Stimulated activated CD4-positive, alpha-beta T cell treated with anti-CD3 and anti-CD28 coated beads, Interleukin-15, amount 100 ng/mL, for 48 hours (primary cell): Measurements from ENCODE around the gene CCND3.
"Not testable (repeated sequence)": the region's sequence is repeated elsewhere in the genome, so short reads cannot be mapped to it uniquely, and the experiment has no call there.

Experiments
- DNase-seq, 2 donors: peaks; one replicate each; pipeline ENCODE4 v3.0.0-alpha.2; 2020; ENCODE audit warnings: low read depth in 2 of 2

CCND3 gene

DNA sequence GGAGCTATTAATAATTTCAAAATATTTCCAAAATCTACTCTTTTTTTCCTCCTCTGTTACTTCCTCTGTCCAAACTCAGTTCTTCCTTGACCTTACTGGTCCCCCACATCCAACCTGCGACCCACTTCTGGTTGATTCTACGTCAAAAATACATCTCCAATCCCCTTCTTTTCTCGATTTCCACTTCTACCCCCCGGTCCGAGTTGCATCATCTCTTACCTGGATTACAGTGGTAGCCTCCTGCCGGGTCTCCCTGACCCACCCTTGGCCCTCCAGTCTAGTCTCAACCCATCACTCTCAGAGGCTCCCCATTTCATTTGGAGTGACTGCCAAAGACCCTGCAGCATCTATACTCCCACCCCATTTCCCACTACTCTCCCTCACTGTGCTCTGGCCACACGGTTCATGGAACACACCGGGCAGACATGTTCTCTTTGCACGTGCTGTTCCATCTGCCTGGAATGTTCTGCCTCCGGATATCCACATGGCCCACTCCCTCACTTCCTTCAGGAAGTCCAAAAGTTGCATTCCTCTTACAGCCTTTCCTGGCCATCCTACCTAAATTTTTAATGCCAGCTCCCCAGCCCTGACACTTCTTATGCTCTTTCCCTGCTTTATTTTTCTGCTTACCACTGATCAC lies 6.1 kb upstream of the CCND3 start:
- no peak for DNase-seq

DNA sequence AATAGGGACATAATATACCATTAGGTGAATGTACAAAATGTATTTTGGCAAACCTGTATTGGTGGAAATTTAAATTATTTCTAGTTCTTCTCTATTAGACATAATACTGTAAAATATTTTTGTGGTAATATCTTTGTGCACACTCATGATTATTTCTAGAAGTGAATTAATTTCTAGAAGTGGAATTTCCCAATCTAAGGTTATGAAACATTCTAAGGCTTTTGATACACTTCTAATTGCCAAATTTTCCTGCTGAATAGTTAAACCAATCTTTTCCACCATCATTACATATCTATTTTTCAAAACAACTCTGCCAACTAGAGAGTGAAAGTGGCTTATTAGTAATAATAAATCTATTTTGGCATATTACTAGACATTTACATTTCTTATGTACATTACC lies 1.8 kb upstream of the CCND3 start:
- DNase-seq, result no peak

DNA sequence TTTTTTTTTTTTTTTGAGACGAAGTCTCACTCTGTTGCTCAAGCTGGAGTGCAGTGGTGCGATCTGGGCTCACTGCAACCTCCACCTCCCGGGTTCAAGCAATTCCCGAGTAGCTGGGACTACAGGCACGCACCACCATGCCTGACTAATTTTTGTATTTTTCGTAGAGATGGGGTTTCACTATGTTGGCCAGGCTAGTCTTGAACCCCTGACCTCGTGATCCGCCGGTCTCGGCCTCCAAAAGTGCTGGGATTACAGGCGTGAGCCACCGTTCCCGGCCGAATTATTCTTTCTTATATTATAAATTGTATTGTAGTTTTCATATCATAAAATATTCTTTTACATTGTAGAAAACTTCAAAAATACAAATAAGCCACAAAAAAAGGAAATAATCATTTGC lies 1.3 kb upstream of the CCND3 start:
- not testable (repeated sequence) for DNase-seq

DNA sequence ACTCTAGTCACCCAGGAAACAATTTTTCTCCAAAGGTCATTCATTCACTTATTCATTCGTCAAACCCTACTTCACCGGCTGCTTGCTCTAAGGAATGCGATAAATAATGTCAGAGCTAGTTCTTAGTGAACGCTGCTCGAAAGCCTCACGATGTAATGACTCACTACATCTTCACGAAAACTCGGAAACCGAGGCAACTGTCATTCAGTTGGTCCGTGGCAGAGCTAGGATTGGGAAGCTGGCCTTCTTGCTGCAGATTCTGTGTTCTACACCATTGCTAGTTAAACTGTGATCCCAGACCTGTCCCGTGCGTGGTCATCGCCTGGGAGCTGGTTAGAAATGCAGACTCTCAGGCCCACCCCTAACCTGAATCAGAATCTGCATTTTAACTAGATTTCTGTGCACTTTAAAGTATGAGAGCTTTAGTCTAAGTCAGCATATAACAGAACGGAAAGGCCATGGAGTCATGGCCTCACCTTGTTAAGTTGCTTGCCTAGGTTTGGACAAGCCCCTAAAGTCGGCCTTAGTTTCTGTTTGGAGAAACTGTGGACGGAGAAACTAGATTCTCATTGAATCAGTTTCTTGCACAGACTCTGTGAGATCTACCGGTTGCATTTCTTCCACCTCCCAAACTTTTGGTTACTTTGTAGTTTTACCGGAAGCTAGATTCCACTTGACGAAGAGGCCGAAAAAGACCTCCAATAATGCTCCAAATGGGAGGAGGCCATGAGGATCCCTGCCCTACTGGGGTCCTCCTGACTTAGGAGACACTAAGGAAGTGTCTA lies 651 bp upstream of the CCND3 start:
- no peak for DNase-seq

DNA sequence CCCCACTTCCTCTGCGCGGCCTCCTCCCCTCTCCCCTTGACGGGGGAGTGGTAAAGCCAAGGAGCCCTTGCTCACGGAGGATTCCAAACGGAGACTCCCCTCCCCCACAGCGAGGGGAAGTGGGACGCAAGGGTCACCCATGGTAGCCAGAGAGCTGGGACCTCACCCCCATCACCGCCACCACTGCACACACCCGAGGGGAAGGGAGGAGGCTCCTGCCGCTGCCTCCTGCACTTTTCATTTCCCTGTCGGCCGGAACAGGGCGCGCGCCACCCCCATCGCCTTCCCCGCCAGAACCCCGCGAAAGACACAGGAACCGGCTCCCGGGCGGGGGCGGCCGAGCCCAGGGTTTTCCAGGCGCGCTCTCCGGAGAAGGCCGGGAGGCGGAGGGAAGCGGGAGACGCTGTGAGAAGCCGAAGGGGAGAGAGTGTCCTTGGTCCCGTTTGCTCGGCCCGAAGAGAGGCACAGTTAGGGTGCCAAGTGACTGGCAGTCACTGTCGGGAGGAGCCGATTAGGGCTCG lies 789 bp downstream of the CCND3 start:
- DNase-seq, result no peak

DNA sequence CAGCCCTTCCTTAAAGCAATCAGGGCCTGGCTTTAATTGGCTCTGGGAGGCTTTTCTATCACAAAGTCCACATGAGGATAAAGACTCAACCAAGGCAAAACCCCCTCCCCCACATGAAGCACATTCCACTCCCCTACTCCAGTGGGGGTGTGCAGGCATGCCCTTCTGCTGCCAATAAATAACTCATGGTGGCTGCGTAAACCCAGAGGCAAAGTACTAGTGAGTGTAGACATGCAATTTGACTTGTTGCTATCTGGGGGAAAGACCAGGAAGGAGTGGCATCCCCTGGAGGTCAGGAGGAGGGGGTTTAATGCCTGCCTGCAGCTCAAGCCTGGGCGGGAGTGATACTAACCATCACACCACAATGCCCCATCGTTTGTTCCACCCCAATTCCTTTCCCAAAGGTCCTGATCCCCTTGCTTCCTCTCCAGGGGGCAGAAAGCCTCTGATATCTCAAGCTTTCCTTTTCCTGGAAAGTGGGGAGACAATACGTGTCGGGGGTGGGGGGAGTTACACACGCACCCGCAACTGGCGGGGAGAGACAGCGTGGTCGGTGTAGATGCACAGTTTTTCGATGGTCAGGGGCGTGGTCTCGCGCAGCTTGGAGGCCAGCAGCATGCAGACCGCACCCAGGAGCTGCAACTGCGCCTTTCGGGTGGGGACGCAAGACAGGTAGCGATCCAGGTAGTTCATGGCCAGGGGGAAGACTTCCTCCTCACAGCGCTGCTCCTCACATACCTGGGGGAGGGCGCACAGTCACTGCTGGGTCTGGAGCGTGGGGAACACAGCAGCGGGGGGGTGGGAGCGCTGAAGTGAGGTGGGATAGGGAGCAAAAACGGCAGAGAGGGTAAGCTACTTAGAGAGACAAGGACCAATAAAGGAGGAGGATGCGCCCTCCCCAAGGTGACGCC lies 1.5 kb downstream of the CCND3 start:
- no peak for DNase-seq

DNA sequence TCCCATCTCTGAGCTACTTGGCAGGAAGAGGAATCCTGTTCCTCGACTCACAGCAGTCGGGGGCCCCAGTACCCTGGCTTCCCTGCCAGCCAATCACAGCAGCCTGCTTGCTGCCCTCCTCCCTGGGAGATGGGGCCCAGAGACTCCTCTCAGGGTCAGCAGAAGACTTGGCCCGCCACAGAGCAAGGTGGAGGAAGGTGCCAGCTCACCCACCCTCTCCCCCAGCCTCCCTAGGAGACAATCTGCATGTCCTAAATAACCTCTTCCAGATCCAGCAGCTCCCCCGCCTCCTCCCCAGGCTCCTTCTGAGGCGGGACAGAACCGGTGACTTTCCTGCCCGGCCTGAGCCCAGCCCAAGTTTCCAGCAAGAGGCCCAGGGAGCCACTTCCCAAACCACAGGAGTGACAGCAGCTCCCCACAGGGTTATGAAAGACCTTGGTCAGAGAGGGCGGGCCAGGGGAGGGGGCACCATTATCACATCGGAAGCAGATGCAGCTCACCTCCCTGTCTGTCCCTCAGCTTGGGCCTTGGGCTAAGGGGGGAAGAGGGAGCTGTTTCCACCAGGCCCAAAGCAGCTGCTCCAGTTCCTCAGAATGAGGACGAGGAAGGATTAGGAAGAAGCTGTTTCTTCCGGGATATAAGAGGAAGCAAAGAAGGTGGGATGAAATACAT lies 2.3 kb downstream of the CCND3 start:
- no peak for DNase-seq

DNA sequence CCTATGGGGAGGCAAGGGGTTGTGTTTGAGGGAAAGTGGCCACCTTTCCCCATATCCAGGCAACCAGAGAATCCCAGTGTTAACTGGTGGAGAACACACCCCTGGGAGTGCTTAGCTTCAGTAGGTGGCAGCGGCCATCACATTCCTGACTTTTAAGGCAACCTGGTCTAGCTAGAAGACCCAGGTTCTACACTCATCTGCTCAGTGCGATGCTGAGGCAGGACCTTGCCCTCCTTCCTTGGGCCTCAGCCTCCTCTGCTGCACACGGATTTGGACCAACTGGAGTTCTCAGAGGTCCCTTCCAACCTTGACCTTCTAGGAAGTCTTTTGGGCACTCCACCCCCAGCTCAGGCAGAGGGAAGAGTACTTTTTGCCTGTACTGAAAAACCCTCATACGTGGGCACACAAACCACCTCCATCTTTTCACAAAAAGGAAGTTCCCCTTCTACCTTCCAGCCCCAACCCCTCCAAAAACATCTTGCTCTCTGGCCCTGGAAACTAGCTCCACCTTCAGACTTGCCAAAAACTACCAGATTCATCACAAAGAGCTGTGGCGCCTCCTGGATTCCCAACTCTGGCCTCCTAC lies 2.9 kb downstream of the CCND3 start:
- no peak for DNase-seq

DNA sequence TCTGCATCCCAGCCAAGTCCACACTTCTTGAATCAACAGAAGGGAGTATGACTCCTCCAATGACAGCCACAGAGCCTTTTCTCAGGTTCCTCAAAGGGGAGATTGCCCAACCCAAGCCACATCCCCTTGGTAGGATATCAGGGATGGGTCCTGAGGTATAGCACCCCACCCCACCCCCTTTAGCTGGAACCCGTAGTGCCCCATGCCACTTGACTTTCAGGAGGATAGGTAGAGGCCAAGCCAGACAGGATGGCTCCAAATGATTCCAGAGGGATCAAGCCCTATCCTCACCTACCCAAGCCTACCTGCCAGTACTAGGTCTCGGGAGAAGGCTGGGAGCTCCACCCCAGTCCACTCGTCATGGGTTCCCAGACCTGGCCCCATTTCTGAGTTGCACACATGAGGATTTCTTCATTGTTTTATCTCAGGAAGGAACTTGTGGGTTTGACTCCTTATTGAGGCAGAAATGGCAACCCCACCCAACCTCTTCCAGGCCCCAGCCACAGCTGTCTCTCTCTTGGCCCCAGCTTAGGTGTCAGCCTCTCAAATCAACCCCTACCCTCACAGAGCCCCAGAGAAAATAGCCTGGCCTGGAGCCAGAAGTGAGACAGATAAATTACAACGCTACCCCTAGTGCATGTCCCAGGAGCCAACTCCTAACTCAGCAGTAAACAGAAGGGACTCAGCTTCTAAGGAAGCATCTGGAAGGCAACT lies 3.6 kb downstream of the CCND3 start:
- no peak for DNase-seq

DNA sequence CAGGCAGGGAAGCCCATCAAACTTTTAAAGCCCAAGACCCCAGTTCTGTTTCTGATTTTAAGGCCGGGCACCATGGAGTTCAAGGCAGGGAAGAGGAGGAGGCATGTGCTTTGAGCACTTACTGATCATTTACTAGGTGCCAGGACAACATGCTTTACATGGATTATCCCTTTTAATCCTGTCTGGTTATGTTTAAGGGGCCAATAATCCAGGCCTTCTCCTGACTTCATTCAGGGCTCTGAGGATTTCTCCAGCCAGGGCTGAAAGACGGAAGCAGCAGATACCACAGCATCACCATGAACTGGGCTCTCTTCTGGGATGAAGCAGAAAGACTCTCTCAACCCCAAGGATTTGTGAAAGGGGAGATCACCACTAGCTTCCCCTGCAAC lies 4.1 kb downstream of the CCND3 start:
- no peak for DNase-seq

DNA sequence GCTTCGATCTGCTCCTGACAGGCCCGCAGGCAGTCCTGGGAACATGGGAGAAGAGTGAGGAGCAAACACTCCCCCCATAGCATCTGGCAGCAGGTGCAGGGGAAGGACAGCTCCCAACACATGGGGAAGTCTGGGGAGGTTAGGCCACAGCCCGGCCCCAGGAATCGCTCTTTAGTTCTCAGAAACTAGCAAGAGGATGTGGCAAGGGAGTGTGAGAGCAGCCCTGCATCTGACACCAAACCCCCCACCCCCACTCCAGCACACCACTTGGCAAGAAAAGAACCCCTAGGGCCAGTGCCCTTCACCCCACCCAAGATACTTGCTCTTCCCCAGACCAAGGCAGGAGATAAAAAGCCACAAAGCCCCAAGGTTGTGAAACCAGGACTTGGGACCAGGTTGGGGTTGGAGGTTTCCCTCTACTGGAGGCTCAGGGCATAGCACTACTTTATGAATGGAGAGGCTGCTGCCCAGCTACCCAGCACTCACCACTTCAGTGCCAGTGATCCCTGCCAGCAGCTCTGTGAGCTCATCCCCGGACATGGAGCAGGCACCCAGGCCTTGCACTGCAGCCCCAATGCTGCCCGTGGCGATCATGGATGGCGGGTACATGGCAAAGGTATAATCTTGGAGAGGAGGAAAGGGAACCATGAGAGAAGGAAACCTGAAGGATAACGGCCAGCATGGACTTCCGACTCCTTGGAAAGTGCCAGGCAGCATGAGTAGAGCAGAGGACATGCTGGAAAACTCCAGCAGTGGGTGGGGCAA lies 5.4 kb downstream of the CCND3 start:
- DNase-seq, result peak; percentile 58 to 64

DNA sequence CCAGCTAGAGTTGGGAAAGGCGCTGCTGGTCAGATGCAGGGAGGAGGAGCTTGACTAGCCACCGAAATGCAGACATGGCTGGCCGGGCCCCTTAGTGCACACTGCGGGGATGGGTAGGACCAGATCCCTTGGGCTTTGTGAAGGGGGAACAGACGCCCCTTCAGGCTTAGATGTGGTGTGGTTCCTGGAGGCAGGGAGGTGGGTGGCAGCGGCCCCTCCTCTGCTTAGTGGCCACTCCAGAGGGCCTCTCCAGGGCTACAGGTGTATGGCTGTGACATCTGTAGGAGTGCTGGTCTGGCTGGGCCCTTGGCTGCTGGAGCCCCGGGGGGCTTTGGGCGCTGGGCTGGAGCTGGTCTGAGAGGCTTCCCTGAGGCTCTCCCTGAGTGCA lies 5.9 kb downstream of the CCND3 start:
- no peak for DNase-seq

DNA sequence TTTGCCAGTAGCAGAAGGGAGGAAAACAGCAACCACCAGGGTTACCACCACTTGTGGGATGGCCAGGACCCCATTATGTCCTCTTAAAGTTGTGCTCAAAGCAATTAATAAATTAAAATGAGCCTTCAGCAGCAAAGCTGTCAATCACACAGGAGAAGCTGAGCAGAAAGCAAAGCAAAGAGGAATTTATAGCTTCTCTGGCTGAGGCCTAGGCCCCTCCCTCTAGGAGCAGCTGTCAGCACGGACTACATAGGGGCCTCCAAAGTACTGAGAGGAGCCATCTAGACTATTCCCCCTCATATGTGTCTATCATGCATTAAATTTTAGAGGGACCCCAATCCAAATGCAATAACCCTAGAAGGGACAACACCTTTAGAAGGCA lies 6.4 kb downstream of the CCND3 start:
- DNase-seq, result no peak

DNA sequence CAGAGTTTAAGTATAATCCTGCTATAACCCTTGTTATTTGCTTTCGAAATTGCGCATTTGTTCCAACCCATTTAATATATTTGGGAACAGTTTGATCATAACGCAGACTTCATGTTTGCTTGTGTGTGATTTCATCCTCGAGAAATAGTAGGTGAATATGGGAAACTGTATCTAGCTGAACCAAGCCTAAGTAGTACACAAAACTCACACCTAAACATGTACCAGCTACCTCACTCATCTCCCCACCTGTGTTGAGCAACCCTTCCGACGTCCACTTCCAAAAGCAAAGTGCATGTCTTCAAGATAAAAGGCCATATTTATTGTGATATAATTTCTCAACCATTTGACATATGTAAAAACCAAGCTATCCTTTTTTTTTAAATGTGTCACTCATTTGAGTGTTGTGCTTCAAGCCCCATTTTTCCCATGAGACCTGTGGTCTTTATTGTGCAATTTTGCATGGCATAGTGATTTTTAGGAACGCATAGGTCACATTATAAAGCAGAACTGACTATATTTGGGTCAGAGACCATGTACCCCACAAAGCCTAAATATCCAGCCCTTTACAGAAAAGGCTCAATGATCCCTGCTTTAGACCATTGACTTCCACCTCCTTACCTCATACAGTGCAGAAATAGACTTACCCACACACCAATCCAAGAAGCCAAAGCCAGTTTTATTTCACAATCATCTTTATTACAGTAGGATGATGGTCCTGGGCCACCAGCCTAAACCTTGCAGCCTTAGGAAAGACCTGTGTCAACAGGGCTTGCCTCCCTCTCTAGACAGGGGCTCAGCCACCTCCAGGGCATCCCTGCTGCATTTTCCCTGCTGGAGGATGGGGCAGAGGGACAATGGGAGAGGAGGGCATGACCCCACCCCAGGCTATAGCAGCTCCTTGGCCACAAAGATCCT lies 7.1 kb downstream of the CCND3 start:
- DNase-seq, result no peak

DNA sequence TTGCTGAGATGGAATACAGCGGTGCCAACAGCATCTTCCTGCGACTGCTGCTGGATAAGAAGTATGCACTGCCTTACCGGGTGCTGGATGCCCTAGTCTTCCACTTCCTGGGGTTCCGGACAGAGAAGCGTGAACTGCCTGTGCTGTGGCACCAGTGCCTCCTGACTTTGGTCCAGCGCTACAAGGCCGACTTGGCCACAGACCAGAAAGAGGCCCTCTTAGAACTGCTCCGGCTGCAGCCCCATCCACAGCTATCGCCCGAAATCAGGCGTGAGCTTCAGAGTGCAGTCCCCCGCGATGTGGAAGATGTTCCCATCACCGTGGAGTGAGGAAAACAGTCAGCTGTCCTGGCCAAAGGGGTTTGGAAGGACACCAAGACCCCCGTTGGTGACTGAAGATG lies 9.2 kb downstream of the CCND3 start:
- DNase-seq, result no peak

DNA sequence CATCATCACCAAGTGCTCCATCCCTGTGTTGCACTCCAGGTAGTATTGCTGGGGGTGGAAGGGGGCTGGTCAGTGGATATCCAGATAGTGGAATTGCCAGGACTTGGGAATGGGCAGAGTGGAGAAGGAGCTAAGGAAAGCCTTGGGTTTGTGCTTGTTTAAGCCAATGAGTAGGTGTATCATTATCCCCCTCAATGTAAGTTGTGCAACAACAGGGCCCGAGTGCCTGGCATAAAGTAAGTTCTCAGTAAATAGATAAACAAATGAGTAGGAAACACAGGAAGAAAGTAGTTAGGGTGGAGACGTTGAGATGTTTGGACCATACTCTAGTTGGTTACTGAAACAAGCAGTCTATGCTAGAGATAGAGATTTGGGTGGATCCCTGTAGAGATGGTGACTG lies 9.8 kb downstream of the CCND3 start:
- no peak for DNase-seq

DNA sequence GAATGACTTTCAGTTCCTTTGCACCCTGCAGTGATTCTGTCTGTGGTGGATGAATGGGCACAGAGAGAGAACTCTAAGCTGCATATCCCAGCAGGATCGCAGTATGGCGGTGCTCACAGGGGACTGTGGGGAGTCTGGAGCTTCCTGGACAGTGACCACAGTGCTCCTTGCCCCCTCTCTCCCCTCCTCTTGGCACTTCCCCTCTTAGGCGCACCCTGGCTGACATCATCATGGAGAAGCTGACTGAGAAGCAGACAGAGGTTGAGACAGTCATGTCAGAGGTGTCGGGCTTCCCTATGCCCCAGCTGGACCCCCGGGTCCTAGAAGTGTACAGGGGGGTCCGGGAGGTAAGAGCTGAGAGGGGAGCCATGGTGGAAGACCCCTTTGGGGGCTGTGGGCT lies 11.7 kb downstream of the CCND3 start:
- DNase-seq, result no peak

DNA sequence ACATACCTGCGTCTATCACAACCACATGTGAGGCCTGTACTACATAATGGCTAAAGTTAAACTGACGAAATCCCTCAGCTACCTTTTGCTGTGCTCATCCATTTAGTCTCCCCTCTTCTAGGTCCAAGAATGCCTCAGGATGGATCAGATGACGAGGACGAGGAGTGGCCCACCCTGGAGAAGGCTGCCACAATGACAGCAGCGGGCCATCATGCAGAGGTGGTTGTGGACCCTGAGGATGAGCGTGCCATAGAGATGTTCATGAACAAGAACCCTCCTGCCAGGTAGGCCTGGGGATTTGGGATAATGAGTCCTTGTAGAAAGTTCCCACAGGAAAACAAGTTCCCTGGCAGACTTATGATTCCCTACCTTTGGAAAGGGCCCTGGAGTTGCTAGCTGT lies 14.4 kb downstream of the CCND3 start:
- no peak for DNase-seq

DNA sequence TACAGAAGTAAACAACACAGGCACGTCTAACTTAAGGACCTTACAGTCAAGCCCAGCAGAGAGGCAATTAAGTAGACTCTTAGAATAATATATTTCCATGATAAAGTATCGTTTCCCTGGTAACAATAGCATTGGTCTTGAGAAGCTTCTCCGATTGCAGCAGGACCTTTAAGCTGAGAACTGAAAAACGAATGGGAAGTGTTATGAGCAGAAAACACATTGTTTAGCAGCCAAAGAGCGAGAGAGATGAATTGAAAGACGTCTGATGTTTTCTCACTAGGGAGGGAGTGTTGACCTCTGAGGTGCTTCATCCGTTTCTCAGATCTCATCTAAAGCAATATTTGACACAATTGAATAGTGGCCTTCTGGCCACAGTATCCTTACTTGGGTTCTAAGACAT lies 19.5 kb downstream of the CCND3 start:
- no peak for DNase-seq
